Lower lobe of right lung (tissue), 2 donors: ENCODE data around the gene RAB11FIP4. TPM values are rescaled to one million over a fixed set of nuclear protein-coding genes. Genes with fewer than 3 reads are reported as not detected.
A peak's percentile ranks its signal among the peaks of the same experiment; 100 is the strongest.

Experiments used
- ATAC-seq, 2 donors: fragments of 200-7000 bp; cut with Tn5 transposase; one replicate each; pipeline ENCODE4 v1.9.1; 2020 to 2022; ENCODE audit warnings: mild to moderate bottlenecking in 2 of 2, moderate library complexity in 2 of 2
- DNase-seq: peaks from one replicate; pipeline ENCODE4 v3.0.0-alpha.2; 2020
- H3K27ac ChIP-seq: fragments of 200-600 bp; one replicate; pipeline ENCODE4 v1.8.0; 2022
- H3K27me3 ChIP-seq: fragments of 200-600 bp; one replicate; pipeline ENCODE4 v1.8.0; 2022; ENCODE audit warnings: low read depth
- H3K36me3 ChIP-seq: fragments of 200-600 bp; one replicate; pipeline ENCODE4 v1.8.0; 2022; ENCODE audit warnings: mild to moderate bottlenecking
- H3K4me1 ChIP-seq: fragments of 200-600 bp; one replicate; pipeline ENCODE4 v1.8.0; 2022
- H3K4me3 ChIP-seq: fragments of 200-600 bp; one replicate; pipeline ENCODE4 v1.8.0; 2022; ENCODE audit warnings: mild to moderate bottlenecking
- H3K9me3 ChIP-seq: fragments of 200-600 bp; one replicate; pipeline ENCODE4 v1.8.0; 2022
- intact Hi-C: fragments of 100-400 bp; cut with DNase I; formaldehyde crosslinking; loops from one replicate; pipeline ENCODE4 v1.11.0; 2022
- total RNA-seq: library from RNA; stranded (reverse); fragmentation: NEBNext Ultra II Directional; extraction: Animal tissue kit (Norgen Biotek cat#: 25700); gene quantifications from one replicate; pipeline ENCODE4 v1.2.1, GENCODE V29; 2021
- TF ChIP-seq, protein P1 (sequence below): fragments of 200-600 bp; IDR thresholded peaks from one replicate; pipeline ENCODE4 v1.8.0; 2022; ENCODE audit warnings: antibody characterized with exemption, mild to moderate bottlenecking
- donor health status: DM: no; HTN: yes; CAD: no; lungs with severe emphysema.

The RAB11FIP4 gene
- total RNA-seq, 1 donor from 2014 or later, result 15.7 TPM

DNA sequence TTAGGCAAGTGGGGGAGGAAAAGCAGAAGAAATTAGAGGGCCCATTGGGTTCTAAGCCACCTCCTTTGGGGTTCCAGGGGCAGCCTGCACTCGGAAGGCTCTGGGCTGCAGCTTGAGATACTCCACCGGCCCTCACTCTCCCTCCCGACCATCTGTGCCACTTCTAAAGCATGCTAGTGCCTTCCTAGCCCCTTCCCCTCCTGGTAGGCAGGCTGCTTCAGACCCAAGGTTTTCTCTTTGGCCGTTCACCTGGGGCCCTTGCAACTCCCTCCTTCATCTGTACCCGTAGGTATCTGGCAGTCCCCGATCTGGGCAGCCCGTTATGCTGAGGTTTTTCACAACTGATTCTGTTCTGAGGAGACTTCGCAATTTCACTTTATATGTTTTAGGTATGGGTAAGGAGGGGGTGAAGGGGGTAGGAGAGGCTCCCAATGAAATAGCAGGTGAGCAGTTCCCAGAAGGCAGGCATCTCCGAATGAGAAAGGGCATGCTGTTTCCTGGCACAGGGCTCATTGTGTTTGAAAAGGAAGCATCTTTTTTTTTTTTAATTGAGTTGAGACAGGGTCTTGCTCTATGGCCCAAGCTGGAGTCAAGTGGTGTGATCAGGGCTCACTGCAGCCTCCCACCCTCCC lies 98.7 kb downstream of the RAB11FIP4 start:
- H3K4me3 ChIP-seq, result no peak overlapping the region
- DNase-seq, result no peak
- peaks cover 77% of the 10 kb centered on the region for H3K4me1 ChIP-seq
- H3K9me3 ChIP-seq, result no peaks in the 10 kb centered on the region
- H3K27ac ChIP-seq, result peak overlapping the region; percentile 89
- peaks cover 11% of the 10 kb centered on the region for H3K27me3 ChIP-seq
- no peaks in the 10 kb centered on the region for H3K36me3 ChIP-seq
- TF ChIP-seq, protein P1, sequence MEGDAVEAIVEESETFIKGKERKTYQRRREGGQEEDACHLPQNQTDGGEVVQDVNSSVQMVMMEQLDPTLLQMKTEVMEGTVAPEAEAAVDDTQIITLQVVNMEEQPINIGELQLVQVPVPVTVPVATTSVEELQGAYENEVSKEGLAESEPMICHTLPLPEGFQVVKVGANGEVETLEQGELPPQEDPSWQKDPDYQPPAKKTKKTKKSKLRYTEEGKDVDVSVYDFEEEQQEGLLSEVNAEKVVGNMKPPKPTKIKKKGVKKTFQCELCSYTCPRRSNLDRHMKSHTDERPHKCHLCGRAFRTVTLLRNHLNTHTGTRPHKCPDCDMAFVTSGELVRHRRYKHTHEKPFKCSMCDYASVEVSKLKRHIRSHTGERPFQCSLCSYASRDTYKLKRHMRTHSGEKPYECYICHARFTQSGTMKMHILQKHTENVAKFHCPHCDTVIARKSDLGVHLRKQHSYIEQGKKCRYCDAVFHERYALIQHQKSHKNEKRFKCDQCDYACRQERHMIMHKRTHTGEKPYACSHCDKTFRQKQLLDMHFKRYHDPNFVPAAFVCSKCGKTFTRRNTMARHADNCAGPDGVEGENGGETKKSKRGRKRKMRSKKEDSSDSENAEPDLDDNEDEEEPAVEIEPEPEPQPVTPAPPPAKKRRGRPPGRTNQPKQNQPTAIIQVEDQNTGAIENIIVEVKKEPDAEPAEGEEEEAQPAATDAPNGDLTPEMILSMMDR, result no peak
- intact Hi-C loops, result no loop called here
- no peak for ATAC-seq

DNA sequence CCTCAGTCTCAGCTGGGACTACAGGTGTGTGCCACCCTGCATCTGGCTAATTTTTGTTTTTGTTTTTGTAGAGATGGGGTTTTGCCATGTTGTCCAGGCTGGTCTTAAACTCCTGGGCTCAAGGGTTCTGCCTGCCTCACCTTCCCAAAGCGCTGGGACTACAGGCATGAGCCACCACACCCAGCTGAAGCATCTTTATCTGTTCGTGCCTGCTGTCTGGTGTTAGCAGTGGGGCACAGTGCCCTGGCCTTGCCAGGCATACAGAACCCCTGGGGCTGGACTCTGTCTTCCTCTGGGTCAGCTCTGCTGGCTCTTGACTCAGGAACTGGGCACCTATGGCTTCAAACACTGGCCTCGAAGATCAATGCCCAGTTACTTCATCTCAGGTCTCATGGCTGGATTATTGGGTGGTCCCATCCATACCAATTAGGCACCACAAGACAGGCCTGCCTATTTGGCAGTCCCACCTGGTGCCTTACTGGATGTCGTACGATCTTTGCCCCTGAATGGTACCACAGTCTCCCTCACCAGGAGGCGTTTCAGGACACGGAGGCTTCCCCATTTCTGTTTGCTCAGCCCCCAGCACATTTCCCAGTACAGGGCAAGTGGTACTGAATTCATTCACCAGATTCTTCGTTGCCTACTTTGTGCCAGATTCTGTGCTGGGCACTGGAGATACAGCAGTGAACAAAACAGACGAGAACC lies 99.3 kb downstream of the RAB11FIP4 start:
- TF ChIP-seq, protein P1, result no peak
- no peak overlapping the region for H3K27ac ChIP-seq
- H3K36me3 ChIP-seq, result no peaks in the 10 kb centered on the region
- H3K4me1 ChIP-seq, result peaks cover 84% of the 10 kb centered on the region
- DNase-seq, result no peak
- no peak for ATAC-seq
- intact Hi-C loops, result no loop called here
- no peak overlapping the region for H3K4me3 ChIP-seq
- H3K27me3 ChIP-seq, result peaks cover 11% of the 10 kb centered on the region
- H3K9me3 ChIP-seq, result no peaks in the 10 kb centered on the region

DNA sequence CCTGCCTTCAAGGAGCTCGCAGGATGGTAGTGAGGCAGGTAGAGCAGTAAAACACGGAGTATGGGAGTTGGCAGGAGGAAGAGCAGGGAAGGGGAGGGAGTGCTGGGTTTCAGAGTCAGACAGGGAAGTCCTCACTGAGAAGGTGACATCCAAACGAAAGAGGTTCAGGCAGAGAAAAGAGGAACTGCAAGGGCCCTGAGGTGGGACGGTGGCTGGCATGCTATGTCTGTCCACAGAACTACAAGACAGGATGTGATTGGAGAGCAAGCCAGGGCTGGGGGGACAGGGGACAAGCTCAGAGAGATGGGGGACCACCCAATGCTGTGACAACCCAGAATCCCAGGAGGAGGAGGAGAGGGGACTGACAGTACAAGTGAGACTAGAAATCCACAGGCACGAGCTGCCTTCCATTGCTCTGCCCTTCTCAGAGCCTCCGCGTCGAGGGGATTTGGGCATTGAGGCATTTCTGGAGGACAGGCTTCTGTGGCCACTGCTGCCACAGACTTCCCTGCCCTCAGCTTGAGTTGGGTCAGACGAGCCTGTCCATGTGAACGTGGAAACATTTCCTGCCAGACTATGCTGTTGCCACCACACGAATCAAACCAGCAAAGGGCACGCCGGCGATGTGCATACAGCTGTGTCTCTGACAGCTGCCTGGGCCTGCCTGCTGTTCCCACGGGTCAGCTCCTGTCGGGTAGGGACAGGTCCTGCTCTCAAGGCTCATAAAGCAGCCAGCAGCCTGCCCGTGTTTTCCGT lies 100.1 kb downstream of the RAB11FIP4 start:
- intact Hi-C loops, result no loop called here
- Histone ChIP-seq H3K4me1 (peaks cover 84% of the 10 kb centered on the region), H3K36me3 (no peaks in the 10 kb centered on the region), H3K27me3 (peaks cover 11% of the 10 kb centered on the region), H3K27ac (no peak overlapping the region), H3K9me3 (no peaks in the 10 kb centered on the region), H3K4me3 (no peak overlapping the region)
- ATAC-seq, result no peak
- TF ChIP-seq, protein P1, result no peak
- DNase-seq, result peak; percentile 67

DNA sequence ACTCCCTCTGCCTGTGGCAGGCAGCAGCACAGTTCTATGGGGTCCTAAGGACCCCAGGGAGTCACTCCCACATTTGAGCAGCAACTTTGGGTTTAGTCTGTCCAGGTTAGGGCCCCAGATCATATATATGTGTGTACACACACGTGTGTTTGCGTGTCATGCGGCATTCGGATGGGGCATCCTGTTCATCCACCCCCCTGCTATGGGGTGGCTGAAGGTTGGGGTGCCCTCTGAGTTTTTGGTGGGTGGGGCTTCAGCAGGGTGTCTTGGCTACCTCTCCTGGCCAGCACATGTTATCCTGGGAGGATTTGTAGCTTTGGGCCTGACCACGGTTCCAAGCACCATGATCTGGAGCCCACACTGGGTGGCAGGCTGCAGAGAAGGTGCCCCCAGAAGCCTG lies 100.7 kb downstream of the RAB11FIP4 start:
- H3K4me3 ChIP-seq, result no peak overlapping the region
- ATAC-seq (no peak), DNase-seq (no peak)
- TF ChIP-seq, protein P1, result no peak
- no peaks in the 10 kb centered on the region for H3K36me3 ChIP-seq
- intact Hi-C loops, result no loop called here
- H3K9me3 ChIP-seq, result no peaks in the 10 kb centered on the region
- no peak overlapping the region for H3K27ac ChIP-seq
- peaks cover 11% of the 10 kb centered on the region for H3K27me3 ChIP-seq
- H3K4me1 ChIP-seq, result peaks cover 78% of the 10 kb centered on the region

DNA sequence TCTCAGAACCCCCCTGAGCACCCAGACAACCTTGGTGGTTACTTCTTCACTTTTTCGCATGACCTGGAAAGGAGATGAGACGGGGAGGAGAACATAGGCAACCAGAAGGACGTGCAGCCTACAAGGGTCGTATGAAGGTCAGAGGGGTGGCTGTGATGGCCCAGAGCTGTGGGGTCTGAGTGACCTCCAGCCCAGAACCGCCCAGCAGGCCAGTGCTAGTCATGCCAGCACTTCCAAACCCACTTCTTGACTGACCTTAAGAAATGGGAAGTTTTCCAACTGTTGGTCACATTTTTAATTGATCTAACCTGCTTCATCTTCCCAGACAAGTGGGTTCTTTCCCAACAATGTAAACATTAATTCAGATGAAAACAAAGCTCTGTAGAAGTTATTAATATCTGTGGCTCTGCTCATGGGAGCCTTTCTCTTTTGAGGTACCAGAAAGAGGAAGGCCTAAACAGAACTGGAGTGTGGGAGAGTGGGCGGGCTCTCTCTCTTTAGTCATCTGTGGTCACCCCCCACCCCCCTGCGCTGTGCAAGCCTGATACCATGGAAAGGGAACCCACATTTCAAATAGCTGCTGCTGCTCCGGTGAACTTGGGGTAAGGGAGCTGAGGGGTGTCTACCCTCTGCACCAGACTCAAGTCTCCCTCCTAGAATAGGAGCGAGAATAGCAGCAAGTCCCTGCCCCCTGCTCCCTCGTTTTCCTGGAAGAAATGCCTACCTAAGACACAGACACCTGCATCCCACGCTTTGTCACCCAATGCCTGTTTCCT lies 101.6 kb downstream of the RAB11FIP4 start:
- TF ChIP-seq, protein P1, result no peak
- no peaks in the 10 kb centered on the region for H3K9me3 ChIP-seq
- H3K4me1 ChIP-seq, result peaks cover 74% of the 10 kb centered on the region
- DNase-seq (peak; percentile 87), ATAC-seq (peak; percentile 42 to 67)
- H3K27me3 ChIP-seq, result peaks cover 11% of the 10 kb centered on the region
- H3K27ac ChIP-seq, result peak overlapping the region; percentile 60
- intact Hi-C loops, result no loop called here
- no peak overlapping the region for H3K4me3 ChIP-seq
- H3K36me3 ChIP-seq, result no peaks in the 10 kb centered on the region
